WTC11 (cell line): ENCODE measurements around the gene BBOF1. TPM values are rescaled to one million over a fixed set of nuclear protein-coding genes. Genes with fewer than 3 reads are reported as not detected.

ENCODE experiments used
- ATAC-seq: fragments of 200-7000 bp; cut with Tn5 transposase; 2 replicates; pipeline ENCODE4 v1.10.0; 2021; ENCODE audit warnings: mild to moderate bottlenecking, moderate library complexity
- CTCF ChIA-PET: fragments of 300-600 bp; sonication (Branson Sonifier 250); formaldehyde crosslinking; loops from one replicate; lab custom pipeline; 2021; ENCODE audit warnings: antibody characterized with exemption; lab: Charles Lee
- POLR2A ChIA-PET: fragments of 350-600 bp; sonication (Branson Sonifier 250); formaldehyde crosslinking; loops from one replicate; lab custom pipeline; 2021; ENCODE audit warnings: antibody characterized with exemption; lab: Charles Lee
- DNase-seq: peaks from one replicate; pipeline ENCODE4 v3.0.0; 2021; ENCODE audit warnings: low spot score
- H3K27ac Mint-ChIP-seq: 2 replicates; pipeline ENCODE4 v1.8.0; 2021; ENCODE audit warnings: mixed read lengths
- H3K27me3 Mint-ChIP-seq: 2 replicates; pipeline ENCODE4 v1.8.0; 2021; ENCODE audit warnings: low read depth, mild to moderate bottlenecking, moderate library complexity, mixed read lengths
- H3K36me3 Mint-ChIP-seq: 2 replicates; pipeline ENCODE4 v1.8.0; 2021; ENCODE audit warnings: mixed read lengths
- H3K4me1 Mint-ChIP-seq: 2 replicates; pipeline ENCODE4 v1.8.0; 2022; ENCODE audit warnings: mixed read lengths
- H3K4me3 Mint-ChIP-seq: 2 replicates; pipeline ENCODE4 v1.8.0; 2021; ENCODE audit warnings: mild to moderate bottlenecking, moderate library complexity, mixed read lengths
- H3K9me3 Mint-ChIP-seq: 2 replicates; pipeline ENCODE4 v1.8.0; 2021; ENCODE audit warnings: mixed read lengths
- CREB1 ChIP-seq: sonication (generic); formaldehyde crosslinking; IDR thresholded peaks from 2 replicates; pipeline ENCODE4 v1.8.0; 2023; ENCODE audit warnings: mild to moderate bottlenecking, missing genetic modification reagents
- EMX1 ChIP-seq: fragments of 250-450 bp; sonication (Bioruptor Pico); IDR thresholded peaks from 2 replicates; pipeline ENCODE4 v1.8.0; 2021; ENCODE audit warnings: mild to moderate bottlenecking
- ESRRA ChIP-seq: sonication (generic); formaldehyde crosslinking; IDR thresholded peaks from 2 replicates; pipeline ENCODE4 v1.8.1; 2022; ENCODE audit warnings: mild to moderate bottlenecking, missing genetic modification reagents, borderline replicate concordance
- FOXK1 ChIP-seq: sonication (generic); formaldehyde crosslinking; IDR thresholded peaks from 2 replicates; pipeline ENCODE4 v1.8.0; 2022; ENCODE audit warnings: mild to moderate bottlenecking, moderate library complexity, missing genetic modification reagents
- GRHL2 ChIP-seq: fragments of 250-450 bp; sonication (Bioruptor Pico); IDR thresholded peaks from 2 replicates; pipeline ENCODE4 v1.8.0; 2022; ENCODE audit warnings: mild to moderate bottlenecking, moderate library complexity; ENCODE audit not compliant: insufficient replicate concordance, severe bottlenecking
- HMGA2 ChIP-seq: fragments of 250-450 bp; sonication (Bioruptor Pico); IDR thresholded peaks from 2 replicates; pipeline ENCODE4 v1.4.0; 2021; ENCODE audit warnings: mild to moderate bottlenecking, moderate library complexity
- MXD4 ChIP-seq: fragments of 250-450 bp; sonication (Bioruptor Pico); IDR thresholded peaks from 2 replicates; pipeline ENCODE4 v1.8.0; 2021; ENCODE audit warnings: mild to moderate bottlenecking, moderate library complexity, borderline replicate concordance
- NFATC4 ChIP-seq: fragments of 250-450 bp; sonication (Bioruptor Pico); IDR thresholded peaks from 2 replicates; pipeline ENCODE4 v1.9.0; 2021; ENCODE audit warnings: mild to moderate bottlenecking
- NR2C2 ChIP-seq: sonication (generic); formaldehyde crosslinking; IDR thresholded peaks from 2 replicates; pipeline ENCODE4 v1.8.0; 2022; ENCODE audit warnings: mild to moderate bottlenecking, missing genetic modification reagents
- SMAD4 ChIP-seq: sonication (generic); formaldehyde crosslinking; IDR thresholded peaks from 2 replicates; pipeline ENCODE4 v1.8.0; 2022; ENCODE audit warnings: mild to moderate bottlenecking, missing genetic modification reagents
- TCF7 ChIP-seq: sonication (generic); formaldehyde crosslinking; IDR thresholded peaks from 2 replicates; pipeline ENCODE4 v1.8.0; 2022; ENCODE audit warnings: mild to moderate bottlenecking, low read depth, missing genetic modification reagents, moderate library complexity
- ZBTB21 ChIP-seq: sonication (generic); formaldehyde crosslinking; IDR thresholded peaks from 2 replicates; pipeline ENCODE4 v1.8.1; 2023; ENCODE audit warnings: mild to moderate bottlenecking, missing genetic modification reagents, borderline replicate concordance
- ZNF121 ChIP-seq: sonication (generic); formaldehyde crosslinking; IDR thresholded peaks from 2 replicates; pipeline ENCODE4 v1.8.0; 2023; ENCODE audit warnings: missing genetic modification reagents
- ZNF671 ChIP-seq: fragments of 250-450 bp; sonication (Bioruptor Pico); IDR thresholded peaks from 2 replicates; pipeline ENCODE4 v1.8.0; 2021; ENCODE audit warnings: mild to moderate bottlenecking
- total RNA-seq: library from RNA; stranded (reverse); gene quantifications from 3 replicates; pipeline ENCODE4 v1.2.3, GENCODE V29; 2021
- TF ChIP-seq, protein P1 (sequence below): sonication (generic); formaldehyde crosslinking; IDR thresholded peaks from 2 replicates; pipeline ENCODE4 v1.8.0; 2022; ENCODE audit warnings: missing genetic modification reagents
- TF ChIP-seq, protein P2 (sequence below): fragments of 250-450 bp; sonication (Bioruptor Pico); IDR thresholded peaks from 2 replicates; pipeline ENCODE4 v1.8.0; 2021; ENCODE audit warnings: mild to moderate bottlenecking
- TF ChIP-seq, protein P3 (sequence below): sonication (generic); formaldehyde crosslinking; IDR thresholded peaks from 2 replicates; pipeline ENCODE4 v1.8.1; 2022; ENCODE audit warnings: low read depth, missing genetic modification reagents, borderline replicate concordance
- TF ChIP-seq, protein P4 (sequence below): sonication (generic); formaldehyde crosslinking; IDR thresholded peaks from 2 replicates; pipeline ENCODE4 v1.8.1; 2022; ENCODE audit warnings: mild to moderate bottlenecking, missing genetic modification reagents, moderate library complexity, borderline replicate concordance
- TF ChIP-seq, protein P5 (sequence below): sonication (generic); formaldehyde crosslinking; IDR thresholded peaks from 2 replicates; pipeline ENCODE4 v1.8.0; 2023; ENCODE audit warnings: missing genetic modification reagents
- TF ChIP-seq, protein P6 (sequence below): sonication (generic); formaldehyde crosslinking; IDR thresholded peaks from 2 replicates; pipeline ENCODE4 v1.8.1; 2023; ENCODE audit warnings: mild to moderate bottlenecking, missing genetic modification reagents, moderate library complexity
- TF ChIP-seq, protein P7 (sequence below): sonication (generic); formaldehyde crosslinking; IDR thresholded peaks from 2 replicates; pipeline ENCODE4 v1.8.1; 2022; ENCODE audit warnings: missing genetic modification reagents, borderline replicate concordance

BBOF1 gene
- total RNA-seq, 1 experiment from 2014 or later = 0.98 TPM

DNA sequence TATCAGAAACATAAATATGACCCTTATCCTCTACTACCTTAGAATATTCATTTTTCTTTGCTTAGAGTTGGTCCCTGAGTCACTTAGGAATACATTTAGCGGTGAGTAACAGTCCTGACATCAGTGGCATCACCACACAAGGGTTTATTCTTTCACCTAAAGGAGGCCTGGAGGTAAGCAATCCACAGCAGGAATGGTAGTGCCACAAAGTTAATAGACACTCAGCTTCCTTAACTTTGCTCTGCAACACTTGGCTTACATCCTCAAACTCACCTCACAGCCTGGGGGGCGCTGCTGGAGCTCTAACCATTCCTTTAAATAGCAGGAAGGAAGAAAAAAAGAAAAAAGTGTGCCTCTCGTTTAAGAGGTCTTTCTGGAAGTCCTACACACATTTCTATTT lies 29.1 kb downstream of the BBOF1 start (continued):
- TF ChIP-seq, protein P1, sequence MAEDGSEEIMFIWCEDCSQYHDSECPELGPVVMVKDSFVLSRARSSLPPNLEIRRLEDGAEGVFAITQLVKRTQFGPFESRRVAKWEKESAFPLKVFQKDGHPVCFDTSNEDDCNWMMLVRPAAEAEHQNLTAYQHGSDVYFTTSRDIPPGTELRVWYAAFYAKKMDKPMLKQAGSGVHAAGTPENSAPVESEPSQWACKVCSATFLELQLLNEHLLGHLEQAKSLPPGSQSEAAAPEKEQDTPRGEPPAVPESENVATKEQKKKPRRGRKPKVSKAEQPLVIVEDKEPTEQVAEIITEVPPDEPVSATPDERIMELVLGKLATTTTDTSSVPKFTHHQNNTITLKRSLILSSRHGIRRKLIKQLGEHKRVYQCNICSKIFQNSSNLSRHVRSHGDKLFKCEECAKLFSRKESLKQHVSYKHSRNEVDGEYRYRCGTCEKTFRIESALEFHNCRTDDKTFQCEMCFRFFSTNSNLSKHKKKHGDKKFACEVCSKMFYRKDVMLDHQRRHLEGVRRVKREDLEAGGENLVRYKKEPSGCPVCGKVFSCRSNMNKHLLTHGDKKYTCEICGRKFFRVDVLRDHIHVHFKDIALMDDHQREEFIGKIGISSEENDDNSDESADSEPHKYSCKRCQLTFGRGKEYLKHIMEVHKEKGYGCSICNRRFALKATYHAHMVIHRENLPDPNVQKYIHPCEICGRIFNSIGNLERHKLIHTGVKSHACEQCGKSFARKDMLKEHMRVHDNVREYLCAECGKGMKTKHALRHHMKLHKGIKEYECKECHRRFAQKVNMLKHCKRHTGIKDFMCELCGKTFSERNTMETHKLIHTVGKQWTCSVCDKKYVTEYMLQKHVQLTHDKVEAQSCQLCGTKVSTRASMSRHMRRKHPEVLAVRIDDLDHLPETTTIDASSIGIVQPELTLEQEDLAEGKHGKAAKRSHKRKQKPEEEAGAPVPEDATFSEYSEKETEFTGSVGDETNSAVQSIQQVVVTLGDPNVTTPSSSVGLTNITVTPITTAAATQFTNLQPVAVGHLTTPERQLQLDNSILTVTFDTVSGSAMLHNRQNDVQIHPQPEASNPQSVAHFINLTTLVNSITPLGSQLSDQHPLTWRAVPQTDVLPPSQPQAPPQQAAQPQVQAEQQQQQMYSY (CRISPR knock-in tag) = no peak
- TF ChIP-seq, protein P2, sequence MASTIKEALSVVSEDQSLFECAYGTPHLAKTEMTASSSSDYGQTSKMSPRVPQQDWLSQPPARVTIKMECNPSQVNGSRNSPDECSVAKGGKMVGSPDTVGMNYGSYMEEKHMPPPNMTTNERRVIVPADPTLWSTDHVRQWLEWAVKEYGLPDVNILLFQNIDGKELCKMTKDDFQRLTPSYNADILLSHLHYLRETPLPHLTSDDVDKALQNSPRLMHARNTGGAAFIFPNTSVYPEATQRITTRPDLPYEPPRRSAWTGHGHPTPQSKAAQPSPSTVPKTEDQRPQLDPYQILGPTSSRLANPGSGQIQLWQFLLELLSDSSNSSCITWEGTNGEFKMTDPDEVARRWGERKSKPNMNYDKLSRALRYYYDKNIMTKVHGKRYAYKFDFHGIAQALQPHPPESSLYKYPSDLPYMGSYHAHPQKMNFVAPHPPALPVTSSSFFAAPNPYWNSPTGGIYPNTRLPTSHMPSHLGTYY (CRISPR knock-in tag) = no peak
- TF ChIP-seq HMGA2 (CRISPR knock-in tag) (no peak), ZNF121 (CRISPR knock-in tag) (no peak), NFATC4 (CRISPR knock-in tag) (no peak), ZBTB21 (CRISPR knock-in tag) (no peak)
- TF ChIP-seq, protein P3, sequence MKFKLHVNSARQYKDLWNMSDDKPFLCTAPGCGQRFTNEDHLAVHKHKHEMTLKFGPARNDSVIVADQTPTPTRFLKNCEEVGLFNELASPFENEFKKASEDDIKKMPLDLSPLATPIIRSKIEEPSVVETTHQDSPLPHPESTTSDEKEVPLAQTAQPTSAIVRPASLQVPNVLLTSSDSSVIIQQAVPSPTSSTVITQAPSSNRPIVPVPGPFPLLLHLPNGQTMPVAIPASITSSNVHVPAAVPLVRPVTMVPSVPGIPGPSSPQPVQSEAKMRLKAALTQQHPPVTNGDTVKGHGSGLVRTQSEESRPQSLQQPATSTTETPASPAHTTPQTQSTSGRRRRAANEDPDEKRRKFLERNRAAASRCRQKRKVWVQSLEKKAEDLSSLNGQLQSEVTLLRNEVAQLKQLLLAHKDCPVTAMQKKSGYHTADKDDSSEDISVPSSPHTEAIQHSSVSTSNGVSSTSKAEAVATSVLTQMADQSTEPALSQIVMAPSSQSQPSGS (CRISPR knock-in tag) = no peak
- TF ChIP-seq, protein P4, sequence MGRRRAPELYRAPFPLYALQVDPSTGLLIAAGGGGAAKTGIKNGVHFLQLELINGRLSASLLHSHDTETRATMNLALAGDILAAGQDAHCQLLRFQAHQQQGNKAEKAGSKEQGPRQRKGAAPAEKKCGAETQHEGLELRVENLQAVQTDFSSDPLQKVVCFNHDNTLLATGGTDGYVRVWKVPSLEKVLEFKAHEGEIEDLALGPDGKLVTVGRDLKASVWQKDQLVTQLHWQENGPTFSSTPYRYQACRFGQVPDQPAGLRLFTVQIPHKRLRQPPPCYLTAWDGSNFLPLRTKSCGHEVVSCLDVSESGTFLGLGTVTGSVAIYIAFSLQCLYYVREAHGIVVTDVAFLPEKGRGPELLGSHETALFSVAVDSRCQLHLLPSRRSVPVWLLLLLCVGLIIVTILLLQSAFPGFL (CRISPR knock-in tag) = no peak
- TF ChIP-seq, all 79 proteins: peak for 0

DNA sequence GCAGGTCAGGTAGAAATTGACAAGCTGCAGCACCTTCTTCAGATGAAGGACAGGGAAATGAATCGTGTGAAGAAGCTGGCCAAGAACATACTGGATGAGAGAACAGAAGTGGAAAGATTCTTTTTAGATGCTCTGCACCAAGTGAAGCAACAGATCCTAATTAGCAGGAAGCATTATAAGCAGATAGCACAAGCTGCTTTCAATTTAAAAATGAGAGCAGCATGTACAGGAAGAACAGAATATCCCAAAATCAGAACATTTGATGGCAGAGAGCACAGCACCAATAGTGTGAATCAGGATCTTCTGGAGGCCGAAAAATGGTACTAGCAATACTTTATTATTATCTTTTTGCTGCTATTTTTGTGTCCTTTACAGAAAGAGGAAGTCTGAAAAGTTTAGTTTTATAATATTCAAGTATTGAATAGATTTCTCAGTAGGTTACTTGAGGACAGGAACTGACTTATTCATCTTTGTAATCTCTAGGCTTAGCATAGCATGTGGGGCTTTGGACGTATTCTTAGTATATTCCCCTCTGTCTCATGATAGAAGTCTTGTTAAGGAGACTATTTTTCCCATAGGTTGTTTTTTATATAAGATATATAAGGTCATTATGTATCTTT lies 30.8 kb downstream of the BBOF1 start:
- ATAC-seq (no peak), DNase-seq (no peak)
- Mint-ChIP-seq H3K4me1 (no peaks in the 10 kb centered on the region; the same call in 1 of the 2 replicates), H3K36me3 (no peaks in the 10 kb centered on the region), H3K9me3 (no peaks in the 10 kb centered on the region), H3K27me3 (no peaks in the 10 kb centered on the region), H3K27ac (no peak overlapping the region)
- CTCF ChIA-PET = no interaction called here
- POLR2A ChIA-PET = interaction anchor here (0.8 kb wide), 1 partner anchor 1271 kb away, joined by 3 read pairs; no protein-coding TSS in a partner anchor
- TF ChIP-seq MXD4 (CRISPR knock-in tag) (no peak), ESRRA (CRISPR knock-in tag) (no peak), CREB1 (no peak), TCF7 (no peak), SMAD4 (CRISPR knock-in tag) (no peak)
- TF ChIP-seq, all 79 proteins: peak for 0
- no peak overlapping the region for H3K4me3 Mint-ChIP-seq

DNA sequence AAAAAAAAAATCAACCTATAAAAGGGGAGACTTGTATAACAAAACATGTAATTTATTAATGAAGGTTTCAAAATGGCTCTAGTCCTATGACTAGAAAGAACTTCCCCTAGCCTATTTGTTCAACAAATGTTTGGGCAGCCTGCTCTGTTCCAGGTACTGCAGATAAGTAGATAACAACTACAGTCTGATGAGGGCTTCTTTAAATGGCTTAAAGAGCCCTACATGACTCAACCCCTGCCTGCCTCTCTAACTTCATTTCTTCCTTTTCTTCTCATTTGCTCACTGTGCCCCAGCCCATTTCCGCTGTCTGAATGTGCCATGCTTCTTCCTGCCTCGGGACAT lies 43.6 kb downstream of the BBOF1 start:
- Mint-ChIP-seq H3K27me3 (no peaks in the 10 kb centered on the region), H3K4me1 (no peaks in the 10 kb centered on the region), H3K27ac (no peak overlapping the region), H3K36me3 (peaks cover 30% of the 10 kb centered on the region), H3K9me3 (no peaks in the 10 kb centered on the region), H3K4me3 (no peak overlapping the region)
- ChIA-PET POLR2A (no interaction called here), CTCF (no interaction called here)
- no peak for DNase-seq
- no peak for ATAC-seq
- TF ChIP-seq, protein P5, sequence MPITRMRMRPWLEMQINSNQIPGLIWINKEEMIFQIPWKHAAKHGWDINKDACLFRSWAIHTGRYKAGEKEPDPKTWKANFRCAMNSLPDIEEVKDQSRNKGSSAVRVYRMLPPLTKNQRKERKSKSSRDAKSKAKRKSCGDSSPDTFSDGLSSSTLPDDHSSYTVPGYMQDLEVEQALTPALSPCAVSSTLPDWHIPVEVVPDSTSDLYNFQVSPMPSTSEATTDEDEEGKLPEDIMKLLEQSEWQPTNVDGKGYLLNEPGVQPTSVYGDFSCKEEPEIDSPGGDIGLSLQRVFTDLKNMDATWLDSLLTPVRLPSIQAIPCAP (CRISPR knock-in tag) = no peak
- TF ChIP-seq GRHL2 (CRISPR knock-in tag) (no peak), TCF7 (no peak), ZNF671 (no peak), NR2C2 (CRISPR knock-in tag) (no peak), FOXK1 (no peak), CREB1 (no peak), EMX1 (no peak)
- TF ChIP-seq, protein P6, sequence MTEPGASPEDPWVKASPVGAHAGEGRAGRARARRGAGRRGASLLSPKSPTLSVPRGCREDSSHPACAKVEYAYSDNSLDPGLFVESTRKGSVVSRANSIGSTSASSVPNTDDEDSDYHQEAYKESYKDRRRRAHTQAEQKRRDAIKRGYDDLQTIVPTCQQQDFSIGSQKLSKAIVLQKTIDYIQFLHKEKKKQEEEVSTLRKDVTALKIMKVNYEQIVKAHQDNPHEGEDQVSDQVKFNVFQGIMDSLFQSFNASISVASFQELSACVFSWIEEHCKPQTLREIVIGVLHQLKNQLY (CRISPR knock-in tag) = no peak
- TF ChIP-seq, protein P3 (CRISPR knock-in tag) = no peak
- TF ChIP-seq, protein P7, sequence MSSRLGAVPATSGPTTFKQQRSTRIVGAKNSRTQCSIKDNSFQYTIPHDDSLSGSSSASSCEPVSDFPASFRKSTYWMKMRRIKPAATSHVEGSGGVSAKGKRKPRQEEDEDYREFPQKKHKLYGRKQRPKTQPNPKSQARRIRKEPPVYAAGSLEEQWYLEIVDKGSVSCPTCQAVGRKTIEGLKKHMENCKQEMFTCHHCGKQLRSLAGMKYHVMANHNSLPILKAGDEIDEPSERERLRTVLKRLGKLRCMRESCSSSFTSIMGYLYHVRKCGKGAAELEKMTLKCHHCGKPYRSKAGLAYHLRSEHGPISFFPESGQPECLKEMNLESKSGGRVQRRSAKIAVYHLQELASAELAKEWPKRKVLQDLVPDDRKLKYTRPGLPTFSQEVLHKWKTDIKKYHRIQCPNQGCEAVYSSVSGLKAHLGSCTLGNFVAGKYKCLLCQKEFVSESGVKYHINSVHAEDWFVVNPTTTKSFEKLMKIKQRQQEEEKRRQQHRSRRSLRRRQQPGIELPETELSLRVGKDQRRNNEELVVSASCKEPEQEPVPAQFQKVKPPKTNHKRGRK = no peak
